Ectodermal cell (in vitro differentiated cells): ENCODE measurements around the gene ASTN1. TPM values are rescaled to one million over a fixed set of nuclear protein-coding genes. Genes with fewer than 3 reads are reported as not detected.

Experiments
- H3K27ac ChIP-seq: 2 replicates; pipeline ENCODE4 v1.7.0; 2013; ENCODE audit warnings: mild to moderate bottlenecking, low read depth, low read length; ENCODE audit not compliant: insufficient read depth, poor library complexity, severe bottlenecking
- H3K27me3 ChIP-seq: 2 replicates; pipeline ENCODE4 v1.7.0; 2013; ENCODE audit warnings: mild to moderate bottlenecking, low read length; ENCODE audit not compliant: insufficient read depth, control insufficient read depth, poor library complexity, severe bottlenecking
- H3K36me3 ChIP-seq: one replicate; pipeline ENCODE4 v1.7.0; 2013; ENCODE audit warnings: low read length; ENCODE audit not compliant: control insufficient read depth, insufficient read depth
- H3K4me1 ChIP-seq: one replicate; pipeline ENCODE4 v1.7.0; 2013; ENCODE audit warnings: low read length; ENCODE audit not compliant: control insufficient read depth, insufficient read depth
- H3K4me3 ChIP-seq: 2 replicates; pipeline ENCODE4 v1.7.0; 2013; ENCODE audit warnings: low read depth, low read length, control low read depth; ENCODE audit not compliant: insufficient read depth
- H3K9me3 ChIP-seq: 2 replicates; pipeline ENCODE4 v1.7.0; 2013; ENCODE audit warnings: mild to moderate bottlenecking, low read length, moderate library complexity; ENCODE audit not compliant: control insufficient read depth
- WGBS, 2 experiments: methylation state at CpG; one replicate each; pipeline ENCODE4 v1.1.7; 2013; ENCODE audit warnings: missing lambda C conversion rate in 2 of 2; 5-methylcytosine and 5-hydroxymethylcytosine counted together
- polyA plus RNA-seq, 4 experiments: library from polyadenylated mRNA; stranded (reverse); fragments of 50-300 nt; gene quantifications; one replicate each; pipeline ENCODE4 v1.2.3, GENCODE V29; 2013

The ASTN1 gene
- 13.1 TPM for polyA plus RNA-seq (2013, experiment 1 of 4)
- polyA plus RNA-seq (2013, experiment 2 of 4) = 17.4 TPM
- polyA plus RNA-seq (2013, experiment 3 of 4) = 9.9 TPM
- 12.0 TPM for polyA plus RNA-seq (2013, experiment 4 of 4)

- WGBS, 2 experiments = 1% methylated on average over 49 of the region's 49 CpGs
These were observed at the start of gene ASTN1 for GRCh38 chr1:177164380-177165068. Gene ASTN1, minus strand, starts transcription at chr1:177164712. Its CDS starts 36 bp downstream, at chr1:177164676.

GRCh38 chr1:177211231-177211630 is 46.7 kb upstream of the ASTN1 start:
- H3K4me3 ChIP-seq = no peak overlapping the region
- no peaks in the 10 kb centered on the region for H3K9me3 ChIP-seq
- H3K27ac ChIP-seq = no peak overlapping the region
- H3K4me1 ChIP-seq = no peaks in the 10 kb centered on the region
- 92% methylated on average over 4 of the region's 4 CpGs for WGBS, 2 experiments
- H3K36me3 ChIP-seq = no peaks in the 10 kb centered on the region
- H3K27me3 ChIP-seq = peaks cover 7% of the 10 kb centered on the region

More at GRCh38 chr1:177164380-177165068, at the start of gene ASTN1:
- H3K4me1 ChIP-seq = peaks cover 5% of the 10 kb centered on the region
- H3K4me3 ChIP-seq = peak within 1 kb of the TSS; percentile 62
- no peak within 1 kb of the TSS for H3K27ac ChIP-seq
- no peaks in the 10 kb centered on the region for H3K36me3 ChIP-seq
- no peaks in the 10 kb centered on the region for H3K9me3 ChIP-seq
- H3K27me3 ChIP-seq = peaks cover 67% of the 10 kb centered on the region

- H3K27ac ChIP-seq = no peak overlapping the region
- no peak overlapping the region for H3K4me3 ChIP-seq
- no peaks in the 10 kb centered on the region for H3K36me3 ChIP-seq
- H3K9me3 ChIP-seq = no peaks in the 10 kb centered on the region
- no peaks in the 10 kb centered on the region for H3K4me1 ChIP-seq
- H3K27me3 ChIP-seq = peaks cover 7% of the 10 kb centered on the region
These were observed 45.6 kb upstream of the ASTN1 start for GRCh38 chr1:177210071-177210470.

GRCh38 chr1:177209357-177209756 is 44.8 kb upstream of the ASTN1 start:
- 81 to 90% methylated on average over 2 to 3 of the region's 3 CpGs for WGBS, 2 experiments
- H3K27me3 ChIP-seq = peaks cover 7% of the 10 kb centered on the region

GRCh38 chr1:177208920-177209319 is 44.4 kb upstream of the ASTN1 start:
- no peak overlapping the region for H3K4me3 ChIP-seq
- H3K9me3 ChIP-seq = no peaks in the 10 kb centered on the region
- H3K4me1 ChIP-seq = no peaks in the 10 kb centered on the region
- H3K27me3 ChIP-seq = peaks cover 7% of the 10 kb centered on the region
- 55 to 68% methylated on average over 4 of the region's 4 CpGs for WGBS, 2 experiments
- no peak overlapping the region for H3K27ac ChIP-seq
- no peaks in the 10 kb centered on the region for H3K36me3 ChIP-seq

More at GRCh38 chr1:177209357-177209756, 44.8 kb upstream of the ASTN1 start:
- Histone ChIP-seq H3K36me3 (no peaks in the 10 kb centered on the region), H3K4me1 (no peaks in the 10 kb centered on the region), H3K4me3 (no peak overlapping the region), H3K9me3 (no peaks in the 10 kb centered on the region), H3K27ac (no peak overlapping the region)

- Histone ChIP-seq H3K4me3 (no peak overlapping the region), H3K4me1 (no peaks in the 10 kb centered on the region), H3K27me3 (peaks cover 7% of the 10 kb centered on the region), H3K36me3 (no peaks in the 10 kb centered on the region), H3K27ac (no peak overlapping the region), H3K9me3 (no peaks in the 10 kb centered on the region)
These were observed 42.4 kb upstream of the ASTN1 start for GRCh38 chr1:177206831-177207355.

- H3K27ac ChIP-seq = no peak overlapping the region
- 88% methylated on average over 3 of the region's 4 CpGs for WGBS, 2 experiments
- no peaks in the 10 kb centered on the region for H3K36me3 ChIP-seq
- no peaks in the 10 kb centered on the region for H3K9me3 ChIP-seq
- no peaks in the 10 kb centered on the region for H3K27me3 ChIP-seq
- no peak overlapping the region for H3K4me3 ChIP-seq
- H3K4me1 ChIP-seq = no peaks in the 10 kb centered on the region
These were observed 35.8 kb upstream of the ASTN1 start for GRCh38 chr1:177200290-177200689.

GRCh38 chr1:177198243-177198642 is 33.7 kb upstream of the ASTN1 start:
- Histone ChIP-seq H3K9me3 (no peaks in the 10 kb centered on the region), H3K27ac (no peak overlapping the region), H3K4me1 (no peaks in the 10 kb centered on the region), H3K4me3 (no peak overlapping the region), H3K36me3 (no peaks in the 10 kb centered on the region), H3K27me3 (no peaks in the 10 kb centered on the region)
- WGBS, 2 experiments = 91 to 93% methylated on average over 2 of the region's 2 CpGs

- Histone ChIP-seq H3K4me1 (no peaks in the 10 kb centered on the region), H3K9me3 (no peaks in the 10 kb centered on the region), H3K27me3 (no peaks in the 10 kb centered on the region), H3K36me3 (no peaks in the 10 kb centered on the region), H3K4me3 (no peak overlapping the region), H3K27ac (no peak overlapping the region)
- WGBS, 2 experiments = 87 to 93% methylated on average over 3 of the region's 3 CpGs
These were observed 25.9 kb upstream of the ASTN1 start for GRCh38 chr1:177190308-177190970.

- Histone ChIP-seq H3K4me1 (no peaks in the 10 kb centered on the region), H3K27ac (no peak overlapping the region), H3K4me3 (no peak overlapping the region), H3K36me3 (no peaks in the 10 kb centered on the region), H3K27me3 (no peaks in the 10 kb centered on the region), H3K9me3 (no peaks in the 10 kb centered on the region)
- 96 to 100% methylated on average over 2 of the region's 2 CpGs for WGBS, 2 experiments
These were observed 22.1 kb upstream of the ASTN1 start for GRCh38 chr1:177186639-177187038.
